ENCODE data around the gene DOCK9.

DOCK9 gene

GRCh38 chr13:98847780-98848179 is 130.1 kb downstream of the DOCK9 start:
- Histone ChIP-seq H3K4me3 (ENCODE audit: low read length) (no peak overlapping the region), H3K9ac (ENCODE audit: low read depth, low read length) (no peak overlapping the region), H3K4me1 (ENCODE audit: insufficient read depth, low read length) (0 out of 2 replicates have a peak, but pooled peaks cover 2% of the 10 kb centered on the region), H3K27me3 (ENCODE audit: insufficient read depth, low read length) (no peaks in the 10 kb centered on the region), H3K27ac (ENCODE audit: low read length) (no peak overlapping the region), H3K9me3 (ENCODE audit: insufficient read depth, low read depth, low read length) (no peaks in the 10 kb centered on the region), H3K36me3 (ENCODE audit: insufficient read depth, low read depth, low read length) (no peaks in the 10 kb centered on the region)

- Histone ChIP-seq H3K36me3 (ENCODE audit: insufficient read depth, low read depth, low read length) (no peaks in the 10 kb centered on the region), H3K4me1 (ENCODE audit: insufficient read depth, low read length) (0 out of 2 replicates have a peak, but pooled peaks cover 2% of the 10 kb centered on the region)
These were observed 130.9 kb downstream of the DOCK9 start for GRCh38 chr13:98846986-98847385.

GRCh38 chr13:98846521-98846920 is 131.3 kb downstream of the DOCK9 start:
- Histone ChIP-seq H3K36me3 (ENCODE audit: insufficient read depth, low read depth, low read length) (no peaks in the 10 kb centered on the region), H3K9me3 (ENCODE audit: insufficient read depth, low read depth, low read length) (no peaks in the 10 kb centered on the region), H3K4me1 (ENCODE audit: insufficient read depth, low read length) (0 out of 2 replicates have a peak, but pooled peaks cover 2% of the 10 kb centered on the region), H3K27ac (ENCODE audit: low read length) (no peak overlapping the region), H3K27me3 (ENCODE audit: insufficient read depth, low read length) (no peaks in the 10 kb centered on the region), H3K9ac (ENCODE audit: low read depth, low read length) (no peak overlapping the region), H3K4me3 (ENCODE audit: low read length) (no peak overlapping the region)

More at GRCh38 chr13:98846986-98847385, 130.9 kb downstream of the DOCK9 start:
- Histone ChIP-seq H3K9ac (ENCODE audit: low read depth, low read length) (no peak overlapping the region), H3K27me3 (ENCODE audit: insufficient read depth, low read length) (no peaks in the 10 kb centered on the region), H3K9me3 (ENCODE audit: insufficient read depth, low read depth, low read length) (no peaks in the 10 kb centered on the region), H3K4me3 (ENCODE audit: low read length) (no peak overlapping the region), H3K27ac (ENCODE audit: low read length) (no peak overlapping the region)

- no peaks in the 10 kb centered on the region for H3K27me3 ChIP-seq (ENCODE audit: insufficient read depth, low read length)
- no peaks in the 10 kb centered on the region for H3K36me3 ChIP-seq (ENCODE audit: insufficient read depth, low read depth, low read length)
- H3K4me1 ChIP-seq (ENCODE audit: insufficient read depth, low read length), result 0 out of 2 replicates have a peak, but pooled peaks cover 2% of the 10 kb centered on the region
These were observed 132.1 kb downstream of the DOCK9 start for GRCh38 chr13:98845742-98846141.

GRCh38 chr13:98844021-98844420 is 133.8 kb downstream of the DOCK9 start:
- peaks cover 9% of the 10 kb centered on the region; the same call in 1 of the 2 replicates for H3K4me1 ChIP-seq (ENCODE audit: insufficient read depth, low read length)
- no peaks in the 10 kb centered on the region for H3K36me3 ChIP-seq (ENCODE audit: insufficient read depth, low read depth, low read length)
- no peaks in the 10 kb centered on the region for H3K27me3 ChIP-seq (ENCODE audit: insufficient read depth, low read length)
- no peak overlapping the region for H3K27ac ChIP-seq (ENCODE audit: low read length)
- no peak overlapping the region for H3K9ac ChIP-seq (ENCODE audit: low read depth, low read length)
- H3K9me3 ChIP-seq (ENCODE audit: insufficient read depth, low read depth, low read length), result no peaks in the 10 kb centered on the region
- H3K4me3 ChIP-seq (ENCODE audit: low read length), result no peak overlapping the region

More at GRCh38 chr13:98845742-98846141, 132.1 kb downstream of the DOCK9 start:
- Histone ChIP-seq H3K4me3 (ENCODE audit: low read length) (no peak overlapping the region), H3K9me3 (ENCODE audit: insufficient read depth, low read depth, low read length) (no peaks in the 10 kb centered on the region), H3K27ac (ENCODE audit: low read length) (no peak overlapping the region), H3K9ac (ENCODE audit: low read depth, low read length) (no peak overlapping the region)

- Histone ChIP-seq H3K36me3 (ENCODE audit: insufficient read depth, low read depth, low read length) (no peaks in the 10 kb centered on the region), H3K27ac (ENCODE audit: low read length) (no peak overlapping the region), H3K9me3 (ENCODE audit: insufficient read depth, low read depth, low read length) (no peaks in the 10 kb centered on the region), H3K9ac (ENCODE audit: low read depth, low read length) (no peak overlapping the region), H3K27me3 (ENCODE audit: insufficient read depth, low read length) (no peaks in the 10 kb centered on the region), H3K4me3 (ENCODE audit: low read length) (no peak overlapping the region), H3K4me1 (ENCODE audit: insufficient read depth, low read length) (peaks cover 9% of the 10 kb centered on the region; the same call in 1 of the 2 replicates)
These were observed 134.4 kb downstream of the DOCK9 start for GRCh38 chr13:98843482-98843877.

- Histone ChIP-seq H3K27me3 (ENCODE audit: insufficient read depth, low read length) (no peaks in the 10 kb centered on the region), H3K36me3 (ENCODE audit: insufficient read depth, low read depth, low read length) (no peaks in the 10 kb centered on the region), H3K9me3 (ENCODE audit: insufficient read depth, low read depth, low read length) (no peaks in the 10 kb centered on the region), H3K9ac (ENCODE audit: low read depth, low read length) (no peak overlapping the region), H3K27ac (ENCODE audit: low read length) (no peak overlapping the region), H3K4me3 (ENCODE audit: low read length) (no peak overlapping the region), H3K4me1 (ENCODE audit: insufficient read depth, low read length) (peaks cover 7% of the 10 kb centered on the region; the same call in 1 of the 2 replicates)
These were observed 134.9 kb downstream of the DOCK9 start for GRCh38 chr13:98842858-98843481.

- no peak overlapping the region for H3K9ac ChIP-seq (ENCODE audit: low read depth, low read length)
These were observed 135.8 kb downstream of the DOCK9 start for GRCh38 chr13:98842070-98842469.

GRCh38 chr13:98839856-98840769 is 137.8 kb downstream of the DOCK9 start:
- Histone ChIP-seq H3K9me3 (ENCODE audit: insufficient read depth, low read depth, low read length) (no peaks in the 10 kb centered on the region), H3K4me1 (ENCODE audit: insufficient read depth, low read length) (peaks cover 7% of the 10 kb centered on the region; the same call in 1 of the 2 replicates), H3K27me3 (ENCODE audit: insufficient read depth, low read length) (no peaks in the 10 kb centered on the region), H3K36me3 (ENCODE audit: insufficient read depth, low read depth, low read length) (no peaks in the 10 kb centered on the region), H3K4me3 (ENCODE audit: low read length) (no peak overlapping the region), H3K27ac (ENCODE audit: low read length) (no peak overlapping the region), H3K9ac (ENCODE audit: low read depth, low read length) (no peak overlapping the region)

More at GRCh38 chr13:98842070-98842469, 135.8 kb downstream of the DOCK9 start:
- H3K36me3 ChIP-seq (ENCODE audit: insufficient read depth, low read depth, low read length), result no peaks in the 10 kb centered on the region
- no peak overlapping the region for H3K27ac ChIP-seq (ENCODE audit: low read length)
- no peaks in the 10 kb centered on the region for H3K9me3 ChIP-seq (ENCODE audit: insufficient read depth, low read depth, low read length)
- peaks cover 7% of the 10 kb centered on the region; the same call in 1 of the 2 replicates for H3K4me1 ChIP-seq (ENCODE audit: insufficient read depth, low read length)
- no peak overlapping the region for H3K4me3 ChIP-seq (ENCODE audit: low read length)
- H3K27me3 ChIP-seq (ENCODE audit: insufficient read depth, low read length), result no peaks in the 10 kb centered on the region

- H3K27ac ChIP-seq (ENCODE audit: low read length), result no peak overlapping the region
- no peak overlapping the region for H3K9ac ChIP-seq (ENCODE audit: low read depth, low read length)
- H3K27me3 ChIP-seq (ENCODE audit: insufficient read depth, low read length), result no peaks in the 10 kb centered on the region
- H3K36me3 ChIP-seq (ENCODE audit: insufficient read depth, low read depth, low read length), result no peaks in the 10 kb centered on the region
- peaks cover 16% of the 10 kb centered on the region; the same call in 1 of the 2 replicates for H3K4me1 ChIP-seq (ENCODE audit: insufficient read depth, low read length)
- H3K4me3 ChIP-seq (ENCODE audit: low read length), result no peak overlapping the region
- H3K9me3 ChIP-seq (ENCODE audit: insufficient read depth, low read depth, low read length), result no peaks in the 10 kb centered on the region
These were observed 139.1 kb downstream of the DOCK9 start for GRCh38 chr13:98838776-98839175.

GRCh38 chr13:98837896-98838295 is 140.0 kb downstream of the DOCK9 start:
- H3K27me3 ChIP-seq (ENCODE audit: insufficient read depth, low read length), result no peaks in the 10 kb centered on the region
- H3K4me1 ChIP-seq (ENCODE audit: insufficient read depth, low read length), result peaks cover 17% of the 10 kb centered on the region; the same call in 1 of the 2 replicates
- no peak overlapping the region for H3K4me3 ChIP-seq (ENCODE audit: low read length)
- no peak overlapping the region for H3K27ac ChIP-seq (ENCODE audit: low read length)
- H3K9me3 ChIP-seq (ENCODE audit: insufficient read depth, low read depth, low read length), result no peaks in the 10 kb centered on the region
- H3K9ac ChIP-seq (ENCODE audit: low read depth, low read length), result no peak overlapping the region
- H3K36me3 ChIP-seq (ENCODE audit: insufficient read depth, low read depth, low read length), result no peaks in the 10 kb centered on the region
